Hippocampal formation (tissue), 2 donors: ENCODE results near the gene TMEM151B.

Experiments
- DNase-seq, 2 donors: peaks; one replicate each; lab custom pipeline; 2025; lab: John Stamatoyannopoulos, UW

Gene TMEM151B

DNA sequence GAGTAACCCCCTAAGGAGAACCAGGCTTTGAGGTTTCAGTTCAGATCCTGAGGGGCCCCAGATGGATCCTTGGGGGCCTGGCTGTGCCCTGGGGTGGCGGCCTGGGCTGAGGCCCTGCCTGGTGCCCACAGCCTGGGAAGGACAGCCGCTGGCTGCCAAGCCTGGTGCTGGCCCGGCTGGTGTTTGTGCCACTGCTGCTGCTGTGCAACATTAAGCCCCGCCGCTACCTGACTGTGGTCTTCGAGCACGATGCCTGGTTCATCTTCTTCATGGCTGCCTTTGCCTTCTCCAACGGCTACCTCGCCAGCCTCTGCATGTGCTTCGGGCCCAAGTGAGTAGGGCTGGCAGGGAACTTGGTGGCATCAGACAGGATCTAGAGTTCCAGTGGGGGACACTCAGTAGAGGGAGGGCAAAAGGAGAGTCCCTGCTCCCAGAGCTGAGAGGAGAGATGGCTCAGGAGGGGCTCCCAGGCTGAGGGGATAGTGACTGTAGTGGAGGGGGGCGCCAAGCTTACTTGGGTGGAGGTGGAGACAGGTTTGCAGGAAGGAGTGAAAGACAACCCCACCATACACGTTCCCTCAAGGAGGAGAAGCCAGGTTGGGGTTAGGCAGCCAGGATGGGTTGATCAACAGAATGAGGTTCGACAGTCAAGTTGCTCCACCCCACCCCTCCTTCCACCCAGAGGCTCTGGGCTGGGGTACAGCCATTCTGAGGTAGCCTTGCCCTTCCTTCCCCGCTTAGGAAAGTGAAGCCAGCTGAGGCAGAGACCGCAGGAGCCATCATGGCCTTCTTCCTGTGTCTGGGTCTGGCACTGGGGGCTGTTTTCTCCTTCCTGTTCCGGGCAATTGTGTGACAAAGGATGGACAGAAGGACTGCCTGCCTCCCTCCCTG lies 37.3 kb upstream of the TMEM151B start:
- no peak for DNase-seq

DNA sequence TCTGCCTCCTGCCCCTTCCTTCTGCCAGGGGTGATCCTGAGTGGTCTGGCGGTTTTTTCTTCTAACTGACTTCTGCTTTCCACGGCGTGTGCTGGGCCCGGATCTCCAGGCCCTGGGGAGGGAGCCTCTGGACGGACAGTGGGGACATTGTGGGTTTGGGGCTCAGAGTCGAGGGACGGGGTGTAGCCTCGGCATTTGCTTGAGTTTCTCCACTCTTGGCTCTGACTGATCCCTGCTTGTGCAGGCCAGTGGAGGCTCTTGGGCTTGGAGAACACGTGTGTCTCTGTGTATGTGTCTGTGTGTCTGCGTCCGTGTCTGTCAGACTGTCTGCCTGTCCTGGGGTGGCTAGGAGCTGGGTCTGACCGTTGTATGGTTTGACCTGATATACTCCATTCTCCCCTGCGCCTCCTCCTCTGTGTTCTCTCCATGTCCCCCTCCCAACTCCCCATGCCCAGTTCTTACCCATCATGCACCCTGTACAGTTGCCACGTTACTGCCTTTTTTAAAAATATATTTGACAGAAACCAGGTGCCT lies 36.6 kb upstream of the TMEM151B start:
- DNase-seq = no peak

- peak; percentile 86 to 87 for DNase-seq
Measured at GRCh38 chr6:44234101-44235025, 35.9 kb upstream of the TMEM151B start.

DNA sequence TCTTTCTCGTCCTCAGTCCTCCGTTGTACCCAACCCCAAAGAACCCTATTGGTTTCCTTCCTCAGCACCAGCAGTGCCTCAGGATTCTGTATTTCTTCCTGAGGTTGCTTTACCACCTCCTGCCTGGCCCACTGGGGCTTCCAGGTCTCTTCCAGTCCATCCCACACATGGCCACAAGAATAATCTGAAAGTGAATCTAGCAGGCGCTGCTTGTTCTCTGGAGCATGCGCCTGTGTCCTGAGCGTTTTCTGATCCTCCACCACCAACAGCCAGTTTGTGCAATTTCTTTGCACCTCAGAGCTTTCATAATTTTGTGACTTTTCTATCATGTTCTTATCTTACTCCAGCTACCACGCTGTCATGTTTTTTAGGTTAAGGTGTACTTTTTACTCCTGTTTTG lies 35.0 kb upstream of the TMEM151B start:
- no peak for DNase-seq

- DNase-seq = no peak
Measured at GRCh38 chr6:44235891-44236516, 34.2 kb upstream of the TMEM151B start.

GRCh38 chr6:44237021-44237812 lies 33.0 kb upstream of the TMEM151B start:
- peak; percentile 52 to 69 for DNase-seq

DNA sequence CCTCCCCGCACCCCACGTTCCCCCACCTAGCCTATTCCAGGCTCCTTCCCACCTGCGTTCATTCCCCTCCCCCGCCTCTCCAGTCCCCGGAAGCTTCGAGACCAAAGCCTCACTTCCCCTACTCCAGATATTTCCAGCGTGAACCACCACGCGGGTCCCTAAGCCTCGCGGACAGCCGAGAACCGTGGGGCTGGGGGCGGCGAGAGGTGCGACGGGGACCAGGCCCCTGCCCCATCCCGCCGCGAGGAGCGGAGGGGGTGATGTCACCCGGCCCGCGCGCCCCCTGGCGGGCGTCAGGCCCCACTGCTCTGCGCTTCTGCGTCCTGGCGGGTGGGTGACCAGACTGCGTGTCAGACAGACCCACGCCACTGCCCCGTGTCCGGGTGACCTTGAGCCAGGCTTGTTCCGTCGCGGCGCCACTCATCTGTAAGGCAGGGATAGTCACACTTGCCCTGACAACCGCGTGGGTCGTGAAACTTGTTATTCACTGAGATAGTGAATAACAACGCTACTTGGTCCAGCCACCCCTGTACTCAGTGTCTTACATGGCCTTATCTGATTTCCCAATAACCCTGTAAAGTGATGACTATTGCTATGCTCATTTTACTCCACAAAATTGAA lies 32.3 kb upstream of the TMEM151B start:
- DNase-seq = peak; percentile 38 to 79

GRCh38 chr6:44238687-44239350 lies 31.4 kb upstream of the TMEM151B start:
- DNase-seq = no peak

- no peak for DNase-seq
Measured at GRCh38 chr6:44243345-44243744, 26.9 kb upstream of the TMEM151B start.

- no peak for DNase-seq
Measured at GRCh38 chr6:44245391-44245911, 24.8 kb upstream of the TMEM151B start.

GRCh38 chr6:44245912-44246662 lies 24.2 kb upstream of the TMEM151B start:
- peak; percentile 75 to 81 for DNase-seq

GRCh38 chr6:44246663-44247337 lies 23.4 kb upstream of the TMEM151B start, which contains the start of gene HSP90AB1:
HSP90AB1 (plus strand) TSS chr6:44247101; CDS start chr6:44248630, 1,529 bp downstream.
- DNase-seq = peak; percentile 88 to 95

DNA sequence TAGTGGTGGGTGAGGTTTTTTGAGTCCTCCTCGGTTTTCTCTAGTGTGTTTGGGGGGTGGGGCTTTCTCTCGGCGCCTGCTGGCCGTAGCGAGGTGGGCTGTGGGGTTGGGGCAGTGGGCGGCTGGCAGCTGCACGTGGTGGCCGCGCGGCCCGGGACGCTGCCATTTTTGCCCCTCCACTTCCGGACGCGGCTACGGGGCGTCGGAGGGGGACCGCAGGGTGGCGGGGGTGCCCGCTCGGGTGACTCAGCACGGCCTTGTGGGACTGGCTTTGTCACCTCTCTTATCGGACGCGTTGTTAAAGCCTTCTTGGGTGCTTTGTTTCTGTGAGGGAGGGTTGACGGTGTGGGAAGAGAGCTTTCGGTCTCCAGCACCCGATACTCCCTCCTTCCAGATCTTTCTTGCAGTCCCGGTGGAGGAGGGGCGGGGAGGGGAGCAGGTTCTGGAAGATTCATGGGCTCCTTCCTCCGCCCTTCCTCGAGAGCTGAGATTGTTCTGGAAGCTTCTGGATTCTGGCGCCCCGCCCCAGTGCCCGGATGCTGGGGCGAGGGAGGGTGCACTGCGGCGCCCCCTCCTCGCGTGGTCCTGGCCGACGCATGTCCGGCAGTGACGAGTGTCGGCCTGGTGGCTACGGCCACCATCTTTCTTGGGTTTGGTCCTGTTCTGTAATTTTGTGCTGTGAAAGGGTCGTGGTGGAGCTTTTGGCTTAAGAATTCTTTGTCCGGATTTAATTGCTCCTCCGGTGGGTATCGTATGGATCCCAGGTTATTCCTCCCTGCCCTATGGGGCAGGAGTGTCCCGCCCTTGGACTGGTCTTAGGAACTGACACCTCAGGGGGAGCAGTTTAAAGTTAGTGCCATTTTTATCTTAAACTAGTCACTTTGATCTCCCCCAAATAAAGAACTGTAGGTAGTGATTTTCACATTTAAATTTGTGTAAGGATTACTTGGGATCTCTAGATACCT lies 22.6 kb upstream of the TMEM151B start:
- DNase-seq = peak in 1 of 2 donors; percentile 60

- no peak for DNase-seq
Measured at GRCh38 chr6:44248579-44248978, 21.7 kb upstream of the TMEM151B start.

DNA sequence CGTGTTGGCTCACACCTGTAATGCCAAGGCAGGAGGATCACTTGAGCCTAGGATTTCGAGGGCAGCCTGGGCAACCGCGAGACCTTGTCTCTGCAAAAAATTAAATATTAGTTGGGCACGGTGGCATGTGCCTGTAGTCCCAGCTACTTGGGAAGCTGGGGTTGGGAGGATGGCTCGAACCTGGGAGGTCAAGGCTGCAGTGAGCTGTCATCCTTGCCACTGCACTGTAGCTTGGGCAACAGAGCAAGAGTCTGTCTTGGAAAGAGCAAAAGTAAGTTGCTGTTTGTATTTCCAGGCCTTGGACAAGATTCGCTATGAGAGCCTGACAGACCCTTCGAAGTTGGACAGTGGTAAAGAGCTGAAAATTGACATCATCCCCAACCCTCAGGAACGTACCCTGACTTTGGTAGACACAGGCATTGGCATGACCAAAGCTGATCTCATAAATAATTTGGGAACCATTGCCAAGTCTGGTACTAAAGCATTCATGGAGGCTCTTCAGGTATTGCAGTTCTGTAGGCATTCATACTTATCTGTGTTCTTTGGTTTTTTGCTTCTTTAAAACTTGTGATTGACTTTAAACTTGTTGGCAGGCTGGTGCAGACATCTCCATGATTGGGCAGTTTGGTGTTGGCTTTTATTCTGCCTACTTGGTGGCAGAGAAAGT lies 21.0 kb upstream of the TMEM151B start:
- DNase-seq = no peak

GRCh38 chr6:44250067-44250717 lies 20.1 kb upstream of the TMEM151B start:
- DNase-seq = no peak
